ENCODE results near the gene LRRN2. TPM values are rescaled to one million over a fixed set of nuclear protein-coding genes. Genes with fewer than 3 reads are reported as not detected.

LRRN2 gene
- total RNA-seq, 1 donor, result under 0.01 TPM

DNA sequence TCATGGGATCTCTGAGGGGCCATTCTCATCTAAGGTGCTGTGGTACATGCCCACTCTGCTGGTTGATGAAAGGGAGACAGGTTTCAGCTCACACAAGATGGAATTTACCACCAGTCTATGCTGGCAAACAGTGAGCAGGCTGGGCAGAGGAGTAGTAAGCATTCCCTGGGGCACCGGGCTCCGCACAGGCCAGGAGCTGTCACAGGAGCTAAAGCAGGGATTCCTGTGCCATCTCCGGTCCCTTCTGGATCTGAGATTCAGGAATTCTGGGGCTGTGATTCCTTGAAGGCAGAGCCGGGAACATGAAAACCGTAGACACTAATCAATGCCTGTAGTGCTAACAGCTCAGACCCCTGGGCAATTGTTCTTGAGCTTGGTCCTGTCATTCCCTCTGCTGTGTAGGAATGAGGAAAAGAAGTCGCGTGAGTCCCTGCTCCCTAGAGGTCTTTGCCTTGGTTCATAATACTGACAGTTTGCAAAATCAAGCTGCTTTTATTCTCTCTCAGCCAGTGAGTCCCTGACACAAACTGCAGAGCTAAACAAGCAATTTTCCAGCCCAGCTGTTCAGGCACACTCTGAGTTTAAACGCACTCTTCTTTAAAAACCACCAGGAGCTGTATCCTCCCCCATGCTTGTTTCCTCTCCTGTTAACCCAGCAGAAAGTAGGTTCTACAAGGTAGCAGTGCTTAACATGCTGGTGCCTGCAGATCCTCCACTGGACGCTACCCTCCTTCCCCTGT, 116.8 kb downstream of the LRRN2 start:
- no peak for TF ChIP-seq CTCF (IDR thresholded peaks at IDR 0.05; ENCODE audit: insufficient read depth, low read depth, low read length)
- no peak for DNase-seq (ENCODE audit: low read depth)

More for the DNA sequence above, 116.8 kb downstream of the LRRN2 start:
- no peak overlapping the region for H3K4me3 ChIP-seq (ENCODE audit: low read depth, low read length)

Small RNA genes within 50 kb of the gene (small RNA-seq; reads per million reads assigned to genes)
- gene RF00601 (not detected), gene RNA5SP75 (not detected)

Other genes with a start within 250 kb of the LRRN2 start
- 7.3 and 8.4 TPM in 2 replicates for gene PIK3C2B, start 190.9 kb downstream of the LRRN2 start, total RNA-seq
- 29.0 and 32.4 TPM in 2 replicates for gene MDM4, start 169.3 kb downstream of the LRRN2 start, total RNA-seq
- gene NFASC, start 185.1 kb upstream of the LRRN2 start, total RNA-seq, result 1.7 and 1.9 TPM in 2 replicates